Neural crest cell (in vitro differentiated cells): ENCODE measurements around the gene SND1. TPM values are rescaled to one million over a fixed set of nuclear protein-coding genes. Genes with fewer than 3 reads are reported as not detected.
A peak's percentile ranks its signal among the peaks of the same experiment; 100 is the strongest.

Source experiments
- DNase-seq: peaks from one replicate; pipeline ENCODE4 v3.0.0; 2021; ENCODE audit warnings: low read depth, mixed read lengths, low spot score
- H3K27ac Mint-ChIP-seq: one replicate; pipeline ENCODE4 v1.8.0; 2021; ENCODE audit warnings: mild to moderate bottlenecking, mixed read lengths; ENCODE audit not compliant: unreplicated experiment
- H3K27me3 Mint-ChIP-seq: 2 replicates; pipeline ENCODE4 v1.8.0; 2021; ENCODE audit warnings: low read depth, mild to moderate bottlenecking, mixed read lengths
- H3K36me3 Mint-ChIP-seq: 2 replicates; pipeline ENCODE4 v1.8.0; 2021; ENCODE audit warnings: low read depth, mild to moderate bottlenecking, mixed read lengths
- H3K4me1 Mint-ChIP-seq: 2 replicates; pipeline ENCODE4 v1.8.0; 2021; ENCODE audit warnings: mixed read lengths
- H3K4me3 Mint-ChIP-seq: one replicate; pipeline ENCODE4 v1.8.0; 2021; ENCODE audit warnings: mild to moderate bottlenecking, mixed read lengths
- H3K9me3 Mint-ChIP-seq: 2 replicates; pipeline ENCODE4 v1.8.0; 2021; ENCODE audit warnings: mixed read lengths
- total RNA-seq: library from RNA; stranded (reverse); gene quantifications from 2 replicates; pipeline ENCODE4 v1.2.1, GENCODE V29; 2021
- TF ChIP-seq, protein P1 (sequence below): fragments of 200-600 bp; sonication (generic); conservative IDR thresholded peaks from 2 replicates; pipeline ENCODE4 v1.5.0; 2021; ENCODE audit warnings: antibody characterized with exemption, mild to moderate bottlenecking

SND1 gene
- total RNA-seq, 1 donor from 2014 or later, result 184 TPM

DNA sequence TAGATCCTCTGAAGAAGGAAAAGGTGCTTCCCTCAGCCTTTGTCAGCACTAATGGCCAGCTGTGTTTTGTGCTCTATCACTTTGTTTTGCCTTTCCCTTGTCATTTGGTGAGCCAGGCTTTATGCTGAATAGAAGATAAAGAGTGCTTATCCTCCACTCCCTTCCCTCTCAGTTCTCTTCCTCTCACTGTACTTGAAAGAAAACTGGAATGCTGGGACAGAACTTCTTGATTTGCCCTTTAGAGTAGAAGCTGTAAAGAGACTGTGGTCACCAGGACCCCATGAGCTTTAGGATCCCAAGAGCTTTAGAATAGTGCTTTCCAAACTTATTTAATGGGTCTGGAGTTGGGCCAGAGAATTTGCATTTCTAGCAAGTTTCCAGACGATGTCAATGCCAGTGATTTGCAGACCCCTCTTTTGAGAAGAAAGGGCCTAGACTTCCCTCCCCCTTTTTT, 297.8 kb downstream of the SND1 start:
- Mint-ChIP-seq H3K9me3 (no peaks in the 10 kb centered on the region), H3K4me1 (peaks cover 56% of the 10 kb centered on the region), H3K36me3 (peaks cover 2% of the 10 kb centered on the region), H3K27me3 (no peaks in the 10 kb centered on the region), H3K27ac (peak overlapping the region; percentile 2), H3K4me3 (no peak overlapping the region)
- TF ChIP-seq, protein P1, sequence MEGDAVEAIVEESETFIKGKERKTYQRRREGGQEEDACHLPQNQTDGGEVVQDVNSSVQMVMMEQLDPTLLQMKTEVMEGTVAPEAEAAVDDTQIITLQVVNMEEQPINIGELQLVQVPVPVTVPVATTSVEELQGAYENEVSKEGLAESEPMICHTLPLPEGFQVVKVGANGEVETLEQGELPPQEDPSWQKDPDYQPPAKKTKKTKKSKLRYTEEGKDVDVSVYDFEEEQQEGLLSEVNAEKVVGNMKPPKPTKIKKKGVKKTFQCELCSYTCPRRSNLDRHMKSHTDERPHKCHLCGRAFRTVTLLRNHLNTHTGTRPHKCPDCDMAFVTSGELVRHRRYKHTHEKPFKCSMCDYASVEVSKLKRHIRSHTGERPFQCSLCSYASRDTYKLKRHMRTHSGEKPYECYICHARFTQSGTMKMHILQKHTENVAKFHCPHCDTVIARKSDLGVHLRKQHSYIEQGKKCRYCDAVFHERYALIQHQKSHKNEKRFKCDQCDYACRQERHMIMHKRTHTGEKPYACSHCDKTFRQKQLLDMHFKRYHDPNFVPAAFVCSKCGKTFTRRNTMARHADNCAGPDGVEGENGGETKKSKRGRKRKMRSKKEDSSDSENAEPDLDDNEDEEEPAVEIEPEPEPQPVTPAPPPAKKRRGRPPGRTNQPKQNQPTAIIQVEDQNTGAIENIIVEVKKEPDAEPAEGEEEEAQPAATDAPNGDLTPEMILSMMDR, result no peak
- DNase-seq, result no peak

DNA sequence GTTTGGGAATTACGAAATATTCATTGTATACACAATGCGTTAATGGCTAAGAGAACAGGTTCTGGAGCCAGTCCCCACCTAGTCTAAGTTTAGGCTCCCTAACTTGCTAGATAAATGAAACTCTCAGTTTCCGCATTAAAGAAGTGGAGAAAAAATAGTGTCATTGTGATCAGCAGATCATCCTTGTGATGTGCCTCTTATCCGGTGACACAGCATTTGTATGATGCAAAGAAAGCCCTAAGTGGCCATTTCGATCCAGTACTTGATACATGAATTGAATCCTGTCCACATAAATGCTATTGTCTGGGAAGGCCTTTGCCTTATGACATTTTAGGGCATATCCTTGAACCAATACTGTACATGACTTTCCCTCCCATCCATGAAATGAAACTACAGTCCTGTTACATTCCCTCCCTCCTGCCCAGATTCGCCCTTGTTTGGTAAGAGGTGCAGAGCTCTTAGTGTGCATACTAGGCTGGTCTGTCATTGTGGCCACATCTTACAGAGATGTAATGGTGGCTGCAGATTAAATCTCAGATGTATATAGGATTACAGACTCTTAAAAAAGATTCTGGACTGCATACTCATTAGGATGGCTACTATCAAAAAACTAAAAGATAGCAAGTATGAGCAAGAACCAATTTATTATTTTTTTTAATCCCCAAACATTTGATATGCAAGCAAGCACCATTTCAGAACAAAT, 298.4 kb downstream of the SND1 start:
- H3K27me3 Mint-ChIP-seq, result no peaks in the 10 kb centered on the region
- H3K27ac Mint-ChIP-seq, result no peak overlapping the region
- peaks cover 53% of the 10 kb centered on the region for H3K4me1 Mint-ChIP-seq
- no peak overlapping the region for H3K4me3 Mint-ChIP-seq
- H3K9me3 Mint-ChIP-seq, result no peaks in the 10 kb centered on the region
- H3K36me3 Mint-ChIP-seq, result peaks cover 2% of the 10 kb centered on the region
- TF ChIP-seq, protein P1, result no peak
- DNase-seq, result no peak

DNA sequence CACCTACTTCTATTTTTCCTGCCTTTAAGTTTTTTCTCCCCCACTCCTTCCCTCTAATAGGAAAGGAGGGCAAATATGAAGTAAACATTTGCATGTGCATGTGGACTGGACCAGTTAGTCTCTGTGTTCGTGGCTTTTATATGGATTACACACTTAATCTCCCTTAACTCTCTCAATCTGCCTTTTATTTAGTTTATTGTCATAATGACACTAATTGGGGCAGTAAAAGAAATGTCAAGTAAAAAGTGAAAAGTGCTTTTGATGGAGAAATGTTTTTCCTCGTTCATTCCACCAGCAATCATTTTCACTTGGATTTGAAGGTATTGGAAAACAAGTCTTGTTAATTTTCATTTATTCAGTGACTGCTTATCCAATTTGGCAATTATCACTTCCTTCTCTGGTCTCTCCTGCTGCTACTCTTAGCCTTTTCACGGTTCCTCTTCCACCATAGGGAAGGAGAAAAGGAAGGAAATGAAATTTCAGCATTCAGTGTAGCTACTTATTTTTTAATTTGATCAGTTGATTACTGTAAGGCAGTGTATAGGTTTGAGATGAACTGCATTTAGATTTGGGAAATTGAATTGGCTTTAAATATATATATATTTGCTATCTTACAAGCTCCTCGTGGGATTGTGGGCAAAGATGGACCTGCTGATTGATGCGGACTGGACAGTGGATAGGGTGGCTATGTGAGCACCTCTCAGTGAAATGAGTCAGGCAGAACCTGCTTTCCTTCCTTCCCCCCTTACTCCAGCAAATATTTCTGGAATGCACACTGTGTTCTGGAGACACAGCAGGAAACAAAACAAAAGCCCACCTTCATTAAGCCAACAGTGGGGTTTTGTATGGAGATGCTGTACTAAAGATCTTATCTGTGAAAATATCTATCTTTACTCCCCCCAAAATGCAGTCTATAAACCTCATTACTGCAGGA, 301.7 kb downstream of the SND1 start:
- no peaks in the 10 kb centered on the region for H3K27me3 Mint-ChIP-seq
- H3K4me3 Mint-ChIP-seq, result no peak overlapping the region
- TF ChIP-seq, protein P1, result no peak
- H3K27ac Mint-ChIP-seq, result peak overlapping the region; percentile 64
- H3K9me3 Mint-ChIP-seq, result no peaks in the 10 kb centered on the region
- H3K36me3 Mint-ChIP-seq, result peaks cover 2% of the 10 kb centered on the region
- DNase-seq, result no peak
- H3K4me1 Mint-ChIP-seq, result peaks cover 31% of the 10 kb centered on the region

DNA sequence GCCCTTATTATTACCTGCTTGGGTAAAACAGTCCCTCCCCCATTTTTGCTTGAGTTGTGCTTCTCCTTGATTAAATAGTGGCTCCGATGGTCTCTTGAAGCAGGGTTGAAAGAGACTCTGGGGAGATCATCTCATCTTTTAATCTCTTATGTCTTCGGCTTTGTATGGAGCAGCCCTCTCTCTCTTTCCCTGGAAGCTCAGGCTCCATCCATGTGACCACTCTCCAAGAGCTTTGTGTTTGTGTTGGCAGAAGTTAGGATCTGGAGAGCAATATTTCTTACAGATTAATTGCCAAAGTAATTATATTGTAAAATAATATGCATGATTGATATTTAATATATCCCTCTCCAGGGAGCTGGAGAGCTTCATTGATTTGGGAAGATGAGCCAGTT, 302.4 kb downstream of the SND1 start:
- no peaks in the 10 kb centered on the region for H3K9me3 Mint-ChIP-seq
- no peaks in the 10 kb centered on the region for H3K27me3 Mint-ChIP-seq
- H3K4me1 Mint-ChIP-seq, result peaks cover 24% of the 10 kb centered on the region
- DNase-seq, result no peak
- TF ChIP-seq, protein P1, result no peak
- H3K4me3 Mint-ChIP-seq, result no peak overlapping the region
- H3K27ac Mint-ChIP-seq, result no peak overlapping the region
- H3K36me3 Mint-ChIP-seq, result peaks cover 2% of the 10 kb centered on the region

DNA sequence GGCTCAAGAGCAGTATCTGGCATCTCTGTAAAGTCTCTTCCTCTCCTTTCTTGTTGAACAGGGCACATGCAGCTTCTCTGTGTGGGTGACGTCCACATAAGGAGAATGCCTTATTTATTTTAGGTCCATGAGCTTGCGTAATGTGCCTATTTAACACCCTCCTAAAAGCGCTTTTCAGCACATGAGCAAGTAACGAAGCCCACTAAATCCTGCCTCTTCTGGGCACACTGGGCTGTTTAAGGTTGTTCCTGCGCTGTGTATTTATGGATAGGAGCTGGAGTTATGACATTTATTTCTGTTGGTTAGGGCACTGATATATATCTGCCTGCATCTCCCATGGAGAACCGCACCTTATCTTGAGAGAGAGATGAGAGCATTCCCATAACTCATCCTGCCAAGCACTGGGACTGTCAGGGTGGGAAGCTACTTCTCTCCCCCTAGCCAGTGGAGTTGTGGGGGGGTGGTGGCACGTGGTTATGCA, 303.1 kb downstream of the SND1 start:
- Mint-ChIP-seq H3K4me3 (no peak overlapping the region), H3K9me3 (no peaks in the 10 kb centered on the region), H3K36me3 (peaks cover 2% of the 10 kb centered on the region), H3K27ac (no peak overlapping the region), H3K27me3 (no peaks in the 10 kb centered on the region), H3K4me1 (peaks cover 17% of the 10 kb centered on the region)
- TF ChIP-seq, protein P1, result no peak
- DNase-seq, result no peak
